Keratinocyte (primary cell): ENCODE results near the gene RCN2. TPM values are rescaled to one million over a fixed set of nuclear protein-coding genes. Genes with fewer than 3 reads are reported as not detected.

Experiments used
- DNase-seq: peaks from one replicate; pipeline ENCODE4 v3.0.0-alpha.2; 2011; ENCODE audit warnings: low read depth, missing footprints, low spot score
- FAIRE-seq: peaks from 2 replicates; lab custom pipeline; 2011; peaks lifted over from hg19 to GRCh38; lab: Jason Lieb, UNC
- H2AFZ ChIP-seq: 2 replicates; pipeline ENCODE4 v1.6.0; 2012; ENCODE audit warnings: low read length, control low read depth, inconsistent platforms; ENCODE audit not compliant: control insufficient read depth
- H3K27ac ChIP-seq: 2 replicates; pipeline ENCODE4 v1.5.1; 2011; ENCODE audit warnings: low read length; ENCODE audit not compliant: control insufficient read depth, insufficient read depth
- H3K27me3 ChIP-seq: 3 replicates; pipeline ENCODE4 v1.6.0; 2011; ENCODE audit warnings: low read length; ENCODE audit not compliant: control insufficient read depth, insufficient read depth; ENCODE audit errors: extremely low read depth
- H3K36me3 ChIP-seq, 2 experiments: 2 replicates in 1 of 2; 3 replicates in 1 of 2; pipeline ENCODE4 v1.5.1; 2011; ENCODE audit warnings: low read length in 2 of 2, mild to moderate bottlenecking in 1 of 2; ENCODE audit not compliant: control insufficient read depth in 2 of 2, insufficient read depth in 2 of 2; ENCODE audit errors: extremely low read depth in 1 of 2
- H3K4me1 ChIP-seq: 3 replicates; pipeline ENCODE4 v1.5.1; 2011; ENCODE audit warnings: low read length; ENCODE audit not compliant: control insufficient read depth, insufficient read depth; ENCODE audit errors: extremely low read depth
- H3K4me2 ChIP-seq: 3 replicates; pipeline ENCODE4 v1.6.0; 2011; ENCODE audit warnings: low read depth, low read length; ENCODE audit not compliant: control insufficient read depth, insufficient read depth; ENCODE audit errors: extremely low read depth
- H3K4me3 ChIP-seq, 3 experiments: fragments of 200-600 bp in 1 of 3; sonication (generic) in 1 of 3; 2 replicates in 2 of 3; 3 replicates in 1 of 3; pipeline ENCODE4 v1.5.1; 2011 to 2016; ENCODE audit warnings: low read length in 3 of 3, mild to moderate bottlenecking in 3 of 3, control low read depth in 2 of 3, inconsistent platforms in 1 of 3, low read depth in 1 of 3, mixed read lengths in 1 of 3, mixed run types in 1 of 3, moderate library complexity in 1 of 3; ENCODE audit not compliant: control insufficient read depth in 2 of 3, insufficient read depth in 2 of 3; ENCODE audit errors: extremely low read depth in 1 of 3
- H3K79me2 ChIP-seq: 2 replicates; pipeline ENCODE4 v1.6.0; 2012; ENCODE audit warnings: low read length; ENCODE audit not compliant: control insufficient read depth, insufficient read depth
- H3K9ac ChIP-seq: 3 replicates; pipeline ENCODE4 v1.6.0; 2011; ENCODE audit warnings: low read length; ENCODE audit not compliant: control insufficient read depth, insufficient read depth; ENCODE audit errors: extremely low read depth
- H3K9me1 ChIP-seq: 3 replicates; pipeline ENCODE4 v1.6.0; 2011; ENCODE audit warnings: low read length; ENCODE audit not compliant: control insufficient read depth, insufficient read depth; ENCODE audit errors: extremely low read depth
- H3K9me3 ChIP-seq: 2 replicates; pipeline ENCODE4 v1.5.1; 2012; ENCODE audit warnings: low read depth, low read length; ENCODE audit not compliant: control insufficient read depth
- H4K20me1 ChIP-seq: 3 replicates; pipeline ENCODE4 v1.6.0; 2011; ENCODE audit warnings: low read length; ENCODE audit not compliant: control insufficient read depth, insufficient read depth; ENCODE audit errors: extremely low read depth
- EZH2 ChIP-seq: IDR thresholded peaks from one replicate; pipeline ENCODE4 v1.6.1; 2012; ENCODE audit warnings: inconsistent platforms, mild to moderate bottlenecking, low read length, moderate library complexity
- dilution Hi-C: fragments of 300-500 bp; cut with MboI; formaldehyde crosslinking; loops from one replicate; pipeline ENCODE4 v1.7.0; 2020; ENCODE audit warnings: low sequenced_read_pairs; ENCODE audit not compliant: extremely low pct_ligation_motif_present
- polyA plus RNA-seq, 5 experiments: library from polyadenylated mRNA; depleted of rRNA in 3 of 5; stranded (reverse) in 3 of 5; stranded (forward) in 1 of 5; unstranded in 1 of 5; fragments of >200 nt; gene quantifications; 1 replicate in 1 of 5; 2 replicates in 3 of 5; 3 replicates in 1 of 5; pipeline versions ENCODE4 v1.2.1 to v1.2.3, GENCODE V29; 2011 to 2012; ENCODE audit warnings: missing spikeins in 2 of 5, low read depth in 1 of 5, low replicate concordance in 1 of 5
- small RNA-seq, 3 experiments: library from RNA; depleted of rRNA; stranded (forward); fragments of <200 nt; gene quantifications; one replicate each; pipeline ENCODE3, GENCODE V24; 2012; ENCODE audit warnings: low read depth in 3 of 3, low replicate concordance in 1 of 3; ENCODE audit not compliant: insufficient read length in 3 of 3
- TF ChIP-seq, protein P1 (sequence below), 3 experiments: IDR thresholded peaks in 1 of 3; conservative IDR thresholded peaks in 1 of 3; optimal IDR thresholded peaks in 1 of 3; 2 replicates in 2 of 3; 3 replicates in 1 of 3; pipeline versions ENCODE3 to v1.5.1; 2011; ENCODE audit warnings: low read length in 3 of 3, mild to moderate bottlenecking in 3 of 3, moderate library complexity in 2 of 3, control low read depth in 1 of 3, inconsistent platforms in 1 of 3; ENCODE audit not compliant: insufficient read depth in 2 of 3; ENCODE audit errors: extremely low read depth in 1 of 3

The RCN2 gene
- polyA plus RNA-seq, 1 donor (not counting 4 experiments of a cell fraction or from before 2014, with no cell fraction given), result 118 TPM

DNA sequence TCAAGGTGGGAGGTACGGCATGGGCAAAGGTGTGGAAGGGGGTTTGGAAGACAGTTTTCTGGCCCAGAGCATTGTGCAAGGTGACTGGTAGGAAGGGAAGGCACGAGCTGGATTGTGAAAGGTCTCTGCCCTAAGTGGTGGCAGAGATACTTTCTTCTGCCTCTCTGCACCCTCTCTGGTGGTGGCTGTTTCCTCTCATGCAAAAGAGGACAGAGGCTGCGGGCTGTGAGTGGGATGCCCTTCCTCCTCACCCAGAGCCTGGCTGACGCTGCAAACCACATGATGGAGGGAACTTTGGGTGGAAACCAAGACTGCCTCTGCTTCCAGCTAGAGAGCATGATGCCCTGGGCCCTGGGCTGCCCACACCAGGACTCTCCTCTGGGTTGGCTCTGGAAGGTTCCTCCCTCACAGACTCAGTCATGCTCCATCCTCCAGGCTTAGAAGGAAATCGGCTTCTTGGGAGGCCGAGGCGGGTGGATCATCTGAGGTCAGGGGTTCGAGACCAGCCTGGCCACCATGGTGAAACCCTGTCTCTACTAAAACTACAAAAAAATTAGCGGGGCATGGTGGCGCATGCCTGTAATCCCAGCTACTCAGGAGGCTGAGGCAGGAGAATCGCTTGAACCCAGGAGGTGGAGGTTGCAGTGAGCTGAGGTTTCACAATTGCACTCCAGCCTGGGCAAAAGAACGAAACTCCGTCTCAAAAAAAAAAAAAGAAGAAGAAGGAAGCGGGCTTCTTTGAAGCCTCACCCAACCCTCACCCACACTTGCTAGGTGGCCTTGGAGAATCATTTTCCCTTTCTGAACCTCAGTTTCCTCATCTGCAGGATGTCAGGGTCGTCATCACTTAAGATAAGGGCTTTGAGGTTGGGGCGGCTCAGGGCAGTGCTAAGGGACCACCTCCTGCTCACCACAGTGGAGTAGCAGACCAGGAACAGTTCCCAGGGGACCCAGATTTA lies 71.7 kb downstream of the RCN2 start:
- H3K4me1 ChIP-seq, result no peaks in the 10 kb centered on the region
- H3K9me1 ChIP-seq, result no peaks in the 10 kb centered on the region
- no peaks in the 10 kb centered on the region for H4K20me1 ChIP-seq
- no peak for DNase-seq
- TF ChIP-seq, protein P1, sequence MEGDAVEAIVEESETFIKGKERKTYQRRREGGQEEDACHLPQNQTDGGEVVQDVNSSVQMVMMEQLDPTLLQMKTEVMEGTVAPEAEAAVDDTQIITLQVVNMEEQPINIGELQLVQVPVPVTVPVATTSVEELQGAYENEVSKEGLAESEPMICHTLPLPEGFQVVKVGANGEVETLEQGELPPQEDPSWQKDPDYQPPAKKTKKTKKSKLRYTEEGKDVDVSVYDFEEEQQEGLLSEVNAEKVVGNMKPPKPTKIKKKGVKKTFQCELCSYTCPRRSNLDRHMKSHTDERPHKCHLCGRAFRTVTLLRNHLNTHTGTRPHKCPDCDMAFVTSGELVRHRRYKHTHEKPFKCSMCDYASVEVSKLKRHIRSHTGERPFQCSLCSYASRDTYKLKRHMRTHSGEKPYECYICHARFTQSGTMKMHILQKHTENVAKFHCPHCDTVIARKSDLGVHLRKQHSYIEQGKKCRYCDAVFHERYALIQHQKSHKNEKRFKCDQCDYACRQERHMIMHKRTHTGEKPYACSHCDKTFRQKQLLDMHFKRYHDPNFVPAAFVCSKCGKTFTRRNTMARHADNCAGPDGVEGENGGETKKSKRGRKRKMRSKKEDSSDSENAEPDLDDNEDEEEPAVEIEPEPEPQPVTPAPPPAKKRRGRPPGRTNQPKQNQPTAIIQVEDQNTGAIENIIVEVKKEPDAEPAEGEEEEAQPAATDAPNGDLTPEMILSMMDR (optimal IDR thresholded peaks at IDR 0.05 in 1 of 3, IDR thresholded peaks at IDR 0.05 in 1 of 3, conservative IDR thresholded peaks at IDR 0.05 in 1 of 3; ENCODE audit: extremely low read depth in 1 of 3, insufficient read depth in 2 of 3, low read length in 3 of 3), result no peak
- no peak for TF ChIP-seq EZH2
- peaks cover 17% of the 10 kb centered on the region for H3K79me2 ChIP-seq
- no peaks in the 10 kb centered on the region for H3K27me3 ChIP-seq
- dilution Hi-C loops, result no loop called here
- FAIRE-seq, result no peak
- no peak overlapping the region for H3K4me3 ChIP-seq
- H3K36me3 ChIP-seq, result peaks cover 0 to 6% of the 10 kb centered on the region in 2 experiments
- H3K4me2 ChIP-seq, result no peak overlapping the region
- no peaks in the 10 kb centered on the region for H3K9me3 ChIP-seq
- H3K9ac ChIP-seq, result no peak overlapping the region
- no peak overlapping the region for H2AFZ ChIP-seq
- H3K27ac ChIP-seq, result no peak overlapping the region

Small RNA genes lying within 50 kb of the gene (small RNA-seq; reads per million reads assigned to genes)
- 0 reads per million in 3 experiments for gene RN7SL278P

Other genes starting within 250 kb of the RCN2 start
- 2.1 to 5.2 TPM (median 4.5 TPM) in 3 replicates for gene SCAPER, start 26.4 kb upstream of the RCN2 start, polyA plus RNA-seq
- 9.6 to 11.2 TPM (median 10.0 TPM) in 3 replicates for gene PSTPIP1, start 63.4 kb downstream of the RCN2 start, polyA plus RNA-seq
- 181 to 210 TPM (median 193 TPM) in 3 replicates for gene TSPAN3, start 139.4 kb downstream of the RCN2 start, polyA plus RNA-seq